IPS DF 4.7 (cell line): Measurements from ENCODE around the gene ELMOD3.
"Not testable (repeated sequence)": the region's sequence is repeated elsewhere in the genome, so short reads cannot be mapped to it uniquely, and the experiment has no call there.

Source experiments
- DNase-seq: peaks from one replicate; pipeline ENCODE4 v3.0.0-alpha.2; 2013; ENCODE audit warnings: low spot score; ENCODE audit errors: extremely low read depth

ELMOD3 gene

GRCh38 chr2:85329181-85329651 lies 25.4 kb upstream of the ELMOD3 start:
- no peak for DNase-seq

- not testable (repeated sequence) for DNase-seq
Measured at GRCh38 chr2:85329701-85330100, 24.9 kb upstream of the ELMOD3 start.

- DNase-seq = no peak
Measured at GRCh38 chr2:85330839-85331636, 23.5 kb upstream of the ELMOD3 start.

GRCh38 chr2:85333877-85334276 lies 20.7 kb upstream of the ELMOD3 start:
- not testable (repeated sequence) for DNase-seq

GRCh38 chr2:85334928-85335327 lies 19.6 kb upstream of the ELMOD3 start:
- no peak for DNase-seq

- no peak for DNase-seq
Measured at GRCh38 chr2:85340034-85340892, 14.3 kb upstream of the ELMOD3 start.

GRCh38 chr2:85341269-85342029 lies 13.1 kb upstream of the ELMOD3 start:
- no peak for DNase-seq

- no peak for DNase-seq
Measured at GRCh38 chr2:85342156-85342555, 12.4 kb upstream of the ELMOD3 start.

GRCh38 chr2:85343207-85343895 lies 11.2 kb upstream of the ELMOD3 start:
- DNase-seq = not testable (repeated sequence)

GRCh38 chr2:85344356-85344954 lies 10.1 kb upstream of the ELMOD3 start:
- DNase-seq = no peak

- no peak for DNase-seq
Measured at GRCh38 chr2:85347599-85347998, 7.0 kb upstream of the ELMOD3 start.

GRCh38 chr2:85353876-85354285 lies 688 bp upstream of the ELMOD3 start:
- no peak for DNase-seq

GRCh38 chr2:85355073-85355410 lies 473 bp downstream of the ELMOD3 start:
- no peak for DNase-seq

- no peak for DNase-seq
Measured at GRCh38 chr2:85355521-85355920, 952 bp downstream of the ELMOD3 start.

- no peak for DNase-seq
Measured at GRCh38 chr2:85356186-85356585, 1.6 kb downstream of the ELMOD3 start.

GRCh38 chr2:85357736-85358135 lies 3.2 kb downstream of the ELMOD3 start:
- DNase-seq = no peak

GRCh38 chr2:85362653-85363387 lies 8.3 kb downstream of the ELMOD3 start:
- not testable (repeated sequence) for DNase-seq

- no peak for DNase-seq
Measured at GRCh38 chr2:85367180-85367579, 12.6 kb downstream of the ELMOD3 start.

- no peak for DNase-seq
Measured at GRCh38 chr2:85368921-85369320, 14.4 kb downstream of the ELMOD3 start.

- DNase-seq = no peak
Measured at GRCh38 chr2:85369500-85369899, 14.9 kb downstream of the ELMOD3 start.
